HG03521 (cell line): Measurements from ENCODE around the gene UFM1.
"Not testable (repeated sequence)": the region's sequence is repeated elsewhere in the genome, so short reads cannot be mapped to it uniquely, and the experiment has no call there.

ENCODE experiments used
- ATAC-seq: cut with Tn5 transposase; IDR thresholded peaks from one replicate; pipeline ENCODE4 v1.9.1; 2021; ENCODE audit warnings: mild to moderate bottlenecking, moderate library complexity; ENCODE audit not compliant: unreplicated experiment

UFM1 gene

DNA sequence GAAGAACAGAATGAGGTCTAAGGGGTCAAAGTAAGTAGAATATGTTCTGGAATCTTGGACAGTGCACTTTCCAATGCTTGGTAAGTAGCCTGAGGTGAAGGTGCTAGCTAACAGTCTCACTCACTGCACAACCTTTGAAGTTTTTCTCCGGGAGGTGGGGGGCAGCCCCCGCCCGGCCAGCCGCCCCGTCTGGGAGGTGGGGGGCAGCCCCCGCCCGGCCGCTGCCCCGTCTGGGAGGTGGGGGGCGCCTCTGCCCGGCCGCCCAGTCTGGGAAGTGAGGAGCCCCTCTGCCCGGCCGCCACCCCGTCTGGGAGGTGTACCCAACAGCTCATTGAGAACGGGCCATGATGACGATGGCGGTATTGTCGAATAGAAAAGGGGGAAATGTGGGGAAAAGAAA, 14.1 kb downstream of the UFM1 start:
- not testable (repeated sequence) for ATAC-seq

DNA sequence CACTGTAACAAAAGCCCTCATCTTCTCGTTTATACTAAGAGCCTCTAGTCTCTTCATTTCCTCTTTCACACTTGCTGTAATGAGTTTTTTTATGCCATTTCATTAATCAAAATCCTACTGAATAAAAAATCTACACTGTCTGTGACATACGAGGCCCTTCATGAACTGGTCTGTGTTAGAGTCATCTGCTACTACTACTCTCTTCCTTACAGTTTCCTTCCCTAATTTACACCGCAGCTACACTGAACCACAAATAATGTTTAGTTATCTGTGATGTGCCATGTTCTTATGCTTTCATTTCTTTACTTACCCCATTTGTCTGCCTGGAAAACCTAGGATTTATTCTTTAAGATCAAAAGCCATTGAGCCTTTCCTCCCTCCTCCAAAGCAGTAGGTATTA, 16.0 kb downstream of the UFM1 start:
- ATAC-seq: no peak

GRCh38 chr13:38366954-38367645, 17.4 kb downstream of the UFM1 start:
- no peak for ATAC-seq

DNA sequence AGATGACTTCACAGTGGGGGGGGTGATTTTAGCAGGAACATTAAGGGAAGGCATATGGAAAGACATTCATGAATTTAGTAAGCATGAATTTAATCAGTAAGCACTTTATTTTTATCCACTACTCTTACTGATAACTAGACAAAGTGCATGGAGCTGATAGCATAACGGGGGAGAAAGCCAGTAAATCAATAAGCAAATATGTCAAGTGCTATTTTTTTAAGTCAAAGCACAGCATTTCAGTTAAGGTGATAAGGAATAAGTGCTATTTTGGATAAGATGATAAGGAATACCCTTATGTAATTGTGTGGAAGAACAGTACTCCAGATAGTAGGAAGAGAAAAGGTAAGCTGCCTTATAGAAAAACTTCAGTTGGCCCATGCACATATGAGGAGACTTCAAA, 19.4 kb downstream of the UFM1 start:
- no peak for ATAC-seq

DNA sequence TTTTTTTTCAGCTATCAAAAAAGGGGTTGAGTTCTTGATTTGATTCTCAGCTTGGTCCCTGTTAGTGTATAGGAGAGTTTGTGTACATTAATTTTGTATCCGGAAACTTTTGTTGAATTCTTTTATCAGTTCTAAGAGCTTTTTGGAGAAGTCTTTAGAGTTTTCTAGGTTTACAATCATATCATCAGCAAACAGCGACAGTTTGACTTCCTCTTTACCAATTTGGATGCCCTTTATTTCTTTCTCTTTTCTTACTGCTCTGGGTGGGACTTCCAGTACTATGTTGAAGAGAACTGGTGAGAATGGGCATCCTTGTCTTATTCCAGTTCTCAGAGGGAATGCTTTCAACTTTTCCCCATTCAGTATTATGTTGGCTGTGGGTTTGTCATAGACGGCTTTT, 20.4 kb downstream of the UFM1 start:
- not testable (repeated sequence) for ATAC-seq

- no peak for ATAC-seq
Measured at GRCh38 chr13:38372820-38373383, 23.3 kb downstream of the UFM1 start.

DNA sequence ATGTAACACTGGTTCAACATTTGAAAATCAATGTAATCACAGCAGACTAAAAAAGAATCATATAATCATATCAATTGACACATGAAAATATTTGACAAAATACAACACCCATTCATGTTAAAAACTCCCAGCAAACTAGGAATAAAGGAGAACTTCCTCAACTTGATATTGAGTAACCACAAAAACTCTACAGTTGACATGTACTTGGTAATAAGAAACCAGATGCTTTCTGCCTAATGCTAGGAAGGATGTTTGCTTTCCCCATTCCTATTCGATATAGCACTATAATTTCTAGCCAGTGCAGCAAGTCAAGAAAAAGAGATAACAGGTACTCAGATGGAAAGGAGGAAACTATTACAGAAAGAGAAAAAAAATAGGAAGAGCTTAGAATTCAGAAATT, 26.9 kb downstream of the UFM1 start:
- no peak for ATAC-seq

DNA sequence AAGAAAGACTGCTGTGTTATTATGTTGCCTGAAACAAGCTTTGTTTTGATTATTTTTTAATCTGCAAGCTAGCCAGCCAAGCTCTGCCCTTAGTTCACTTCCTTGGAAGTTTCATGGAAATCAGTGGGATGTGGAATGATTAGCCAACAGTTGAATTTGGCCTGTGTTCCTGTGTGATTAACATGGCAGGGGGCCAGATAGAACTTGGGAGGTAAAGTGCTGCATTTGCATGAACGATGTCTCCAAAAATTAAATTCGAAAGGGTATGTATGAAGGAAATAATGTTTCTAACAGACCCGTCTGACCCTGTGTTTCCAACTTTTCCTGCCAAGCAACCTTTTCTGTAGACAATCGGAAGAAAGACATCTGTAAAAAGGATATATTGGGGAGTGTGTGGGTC, 32.2 kb downstream of the UFM1 start:
- no peak for ATAC-seq

DNA sequence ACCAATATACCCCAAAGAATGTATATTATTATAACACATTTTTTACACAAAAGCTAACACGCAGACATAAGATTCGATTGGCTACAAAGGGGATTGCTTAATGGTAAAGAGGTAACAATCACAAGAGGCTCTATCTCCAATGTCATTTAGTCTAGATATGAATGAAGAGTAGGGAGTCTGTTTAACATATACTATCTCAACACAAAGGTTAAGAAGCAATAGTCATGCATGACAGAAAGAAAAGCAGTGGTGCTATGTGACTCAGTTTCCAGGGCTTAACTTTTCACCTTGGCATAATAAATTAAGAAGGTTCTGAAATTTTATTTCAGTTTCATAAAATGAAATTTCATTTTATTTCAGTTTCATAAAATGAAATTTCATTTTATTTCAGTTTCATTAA, 33.3 kb downstream of the UFM1 start:
- no peak for ATAC-seq

DNA sequence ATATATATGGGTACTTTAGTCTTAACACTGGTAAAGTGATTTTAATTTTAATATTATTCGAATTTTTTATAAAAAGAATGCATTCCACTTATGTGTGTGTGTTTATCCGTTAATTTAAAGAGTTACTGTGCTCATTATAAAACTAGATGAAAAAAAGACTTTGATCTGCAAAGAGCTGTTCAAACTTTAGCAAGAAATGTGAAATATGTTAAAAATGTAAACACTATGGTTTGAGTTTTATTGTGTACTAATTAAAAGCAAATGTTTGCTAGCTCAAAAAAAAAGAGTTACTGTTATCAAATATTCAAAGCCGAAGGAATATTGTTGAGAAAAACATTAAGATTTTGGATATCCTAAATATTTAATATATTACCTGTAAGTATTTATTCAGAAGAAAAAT, 34.5 kb downstream of the UFM1 start:
- ATAC-seq: no peak

GRCh38 chr13:38385153-38385891, 35.7 kb downstream of the UFM1 start:
- ATAC-seq: no peak

GRCh38 chr13:38386421-38386820, 36.8 kb downstream of the UFM1 start:
- ATAC-seq: no peak

- no peak for ATAC-seq
Measured at GRCh38 chr13:38391341-38391740, 41.7 kb downstream of the UFM1 start.

DNA sequence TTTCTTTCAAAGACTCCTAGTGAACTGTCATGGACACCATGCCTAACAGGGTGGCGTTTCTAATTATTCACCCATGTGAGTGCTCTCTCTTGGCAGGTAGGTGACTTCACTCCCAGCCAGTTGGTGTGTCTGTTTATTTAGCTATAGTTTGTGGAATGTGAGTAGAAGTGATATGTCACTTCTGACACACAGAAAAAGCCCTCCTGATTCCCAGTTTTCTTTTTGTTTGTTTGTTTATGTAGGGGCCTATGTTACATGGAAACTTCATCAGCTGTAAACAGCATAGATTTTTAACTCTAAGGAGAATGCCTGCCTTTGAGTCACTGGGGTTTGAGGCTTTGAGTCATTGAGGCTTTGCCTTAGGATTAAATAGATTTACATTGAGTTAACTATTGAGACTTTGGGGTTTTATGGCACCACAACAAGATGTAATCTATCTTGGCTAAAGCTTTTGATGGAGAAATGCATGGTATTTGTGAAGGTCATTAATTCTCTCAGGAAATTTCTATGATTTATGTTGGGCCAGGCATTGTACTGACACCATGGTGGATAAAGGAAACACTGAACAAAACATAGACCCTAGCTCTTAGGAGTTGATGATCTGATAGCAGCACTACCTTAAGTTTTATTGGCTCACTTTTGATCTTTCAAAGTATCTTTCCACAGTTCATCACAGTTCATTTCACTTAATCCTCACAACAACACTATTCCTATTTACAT, 45.3 kb downstream of the UFM1 start:
- ATAC-seq: no peak

DNA sequence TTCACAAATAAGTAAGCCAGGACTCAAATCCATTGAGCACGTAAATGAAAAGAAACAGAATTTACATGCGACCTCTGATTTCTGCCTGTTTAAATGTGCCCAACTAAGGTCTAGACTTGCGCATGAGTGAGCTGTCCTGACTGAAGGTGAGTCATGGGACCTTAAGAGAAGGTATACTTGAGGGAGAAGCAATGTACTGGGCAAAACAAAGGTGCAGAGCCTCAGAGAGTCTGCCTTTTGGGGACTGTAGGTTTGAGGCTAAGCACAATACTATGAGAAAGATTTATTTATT, 45.8 kb downstream of the UFM1 start:
- no peak for ATAC-seq

- no peak for ATAC-seq
Measured at GRCh38 chr13:38398711-38399493, 49.3 kb downstream of the UFM1 start.

DNA sequence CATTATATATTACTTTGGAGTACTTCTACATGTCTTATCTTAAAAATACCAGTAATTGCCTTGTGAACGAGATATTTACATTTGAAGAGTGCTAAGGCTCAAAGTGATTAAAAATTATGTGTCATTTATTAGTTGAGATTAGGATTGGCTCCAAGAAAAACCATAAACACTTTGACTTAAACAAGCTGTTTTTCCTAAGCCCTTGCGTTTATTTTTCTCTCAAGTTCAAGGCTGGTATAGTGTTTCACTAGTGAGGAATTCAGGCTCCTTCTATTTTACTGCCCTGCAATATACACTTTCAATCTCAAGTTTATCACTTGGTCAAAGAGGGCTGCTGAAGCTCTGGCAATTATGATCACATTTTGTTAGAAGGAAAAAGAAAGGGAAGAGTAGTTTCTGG, 49.9 kb downstream of the UFM1 start:
- no peak for ATAC-seq

DNA sequence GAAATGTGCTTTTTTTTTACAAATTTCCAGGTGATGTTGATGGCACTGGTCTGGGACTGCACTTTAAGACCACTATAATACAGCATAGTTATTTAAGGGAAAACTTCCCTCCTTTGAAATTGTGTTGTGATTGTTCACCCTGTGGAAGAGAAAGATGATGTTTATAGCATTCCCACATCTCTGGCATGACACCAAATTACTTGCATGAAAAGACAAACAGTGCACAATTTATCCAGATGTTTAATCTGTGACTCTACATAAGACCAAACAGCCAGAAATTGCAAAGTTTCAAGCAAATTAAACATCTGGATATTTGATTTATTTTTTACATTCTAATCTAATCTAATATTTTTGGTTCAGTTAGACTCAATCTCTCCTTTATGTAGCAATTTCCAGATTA, 51.6 kb downstream of the UFM1 start:
- ATAC-seq: no peak

DNA sequence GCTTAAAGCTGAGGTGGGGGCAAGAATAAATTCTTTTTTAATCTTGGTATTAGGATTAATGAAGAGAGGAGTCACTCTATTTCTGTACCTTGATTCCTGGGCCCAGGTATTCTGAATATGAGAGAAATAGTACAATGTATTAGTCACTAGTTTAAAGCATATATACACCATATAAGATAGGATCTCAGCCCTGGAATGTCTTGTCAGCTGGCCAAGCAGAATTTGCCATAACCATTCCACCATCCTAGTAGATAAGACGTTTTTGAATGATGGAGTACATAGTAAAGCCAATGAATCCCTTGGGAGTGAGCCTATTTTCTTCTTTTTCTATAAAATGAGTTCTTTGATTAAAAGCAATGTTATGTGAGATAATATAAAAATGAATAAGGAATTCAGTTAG, 55.6 kb downstream of the UFM1 start:
- no peak for ATAC-seq

DNA sequence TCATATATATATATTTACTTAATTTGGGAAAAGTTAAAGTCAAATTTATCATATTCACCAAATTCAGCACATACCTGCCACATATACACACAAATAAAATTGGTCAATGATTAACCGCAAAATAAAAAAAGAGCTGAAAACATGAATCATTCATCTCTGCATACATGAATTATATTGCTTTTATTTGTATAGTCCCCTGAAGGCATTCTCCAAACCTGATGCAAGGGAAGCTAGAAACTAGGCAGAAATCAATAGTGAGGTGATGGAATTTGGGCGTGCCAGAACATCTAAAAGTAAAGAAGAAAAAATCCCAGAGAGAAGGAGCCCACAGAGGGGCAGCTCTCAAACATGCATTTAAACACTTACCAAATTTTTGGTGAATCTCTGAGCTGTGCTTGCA, 60.1 kb downstream of the UFM1 start:
- no peak for ATAC-seq

DNA sequence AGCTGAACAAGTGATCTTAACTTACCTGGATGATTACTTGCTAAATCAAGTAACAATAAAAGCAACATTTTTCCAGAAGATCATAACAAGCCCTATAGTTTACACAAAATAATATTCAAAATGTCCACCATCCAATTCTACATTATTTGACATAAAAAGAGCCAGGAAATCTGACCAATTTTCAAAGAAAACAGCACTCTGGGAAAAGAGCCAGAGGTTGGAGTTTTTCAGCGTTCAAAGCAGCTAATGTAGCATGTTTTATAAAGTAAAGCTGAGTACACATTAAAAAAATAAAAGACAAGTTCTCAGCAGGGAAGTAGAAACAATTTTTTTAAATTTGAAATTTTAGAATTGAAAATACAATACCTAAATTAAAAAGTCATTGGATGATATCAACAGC, 62.6 kb downstream of the UFM1 start:
- ATAC-seq: no peak
